ENCODE measurements around the gene RNF212. TPM values are rescaled to one million over a fixed set of nuclear protein-coding genes. Genes with fewer than 3 reads are reported as not detected.

The RNF212 gene
- total RNA-seq, 1 donor from 2014 or later: 8.1 TPM

DNA sequence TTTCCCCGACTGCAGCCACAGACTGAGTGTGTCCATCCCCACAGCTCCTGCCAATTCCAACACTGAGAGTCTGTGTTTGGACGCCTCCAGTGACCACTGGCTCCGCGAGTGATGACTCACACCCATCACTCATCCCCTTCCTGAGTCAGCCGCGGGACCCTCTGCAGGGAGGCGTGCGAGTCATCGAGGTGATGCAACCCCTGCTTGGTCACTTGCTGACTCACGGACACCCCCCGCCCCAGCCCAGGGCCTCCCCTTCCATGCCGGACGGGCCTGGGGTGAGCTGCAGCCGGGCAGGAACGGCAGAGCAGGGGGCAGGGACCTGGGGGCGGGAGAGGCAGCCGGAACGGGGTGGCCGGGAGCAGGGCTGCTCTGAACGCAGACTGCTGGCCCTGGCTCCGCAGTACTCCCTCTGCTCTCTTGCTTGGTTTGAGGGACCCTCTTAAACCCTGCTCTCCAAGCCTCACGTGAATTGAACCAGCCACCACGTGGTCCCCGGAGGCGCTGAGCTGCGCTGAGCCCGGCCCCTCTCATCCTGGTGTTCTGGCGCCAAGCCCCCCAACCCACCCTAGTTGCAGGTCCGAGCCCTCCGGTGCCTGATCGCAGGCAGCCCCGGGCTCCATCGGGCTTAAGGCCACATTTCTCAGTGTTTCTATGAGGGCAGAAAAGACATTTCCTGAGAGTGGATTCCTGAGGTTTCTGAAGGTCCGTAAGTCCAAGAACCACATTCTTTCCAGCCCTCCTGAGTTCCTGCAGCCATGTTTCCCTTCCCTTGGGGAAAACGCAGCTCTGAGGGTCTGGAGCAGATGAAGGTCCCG, 69.5 kb downstream of the RNF212 start:
- H3K4me3 ChIP-seq (ENCODE audit: low read depth, low read length): peak overlapping the region; percentile 14
- TF ChIP-seq, protein P1, sequence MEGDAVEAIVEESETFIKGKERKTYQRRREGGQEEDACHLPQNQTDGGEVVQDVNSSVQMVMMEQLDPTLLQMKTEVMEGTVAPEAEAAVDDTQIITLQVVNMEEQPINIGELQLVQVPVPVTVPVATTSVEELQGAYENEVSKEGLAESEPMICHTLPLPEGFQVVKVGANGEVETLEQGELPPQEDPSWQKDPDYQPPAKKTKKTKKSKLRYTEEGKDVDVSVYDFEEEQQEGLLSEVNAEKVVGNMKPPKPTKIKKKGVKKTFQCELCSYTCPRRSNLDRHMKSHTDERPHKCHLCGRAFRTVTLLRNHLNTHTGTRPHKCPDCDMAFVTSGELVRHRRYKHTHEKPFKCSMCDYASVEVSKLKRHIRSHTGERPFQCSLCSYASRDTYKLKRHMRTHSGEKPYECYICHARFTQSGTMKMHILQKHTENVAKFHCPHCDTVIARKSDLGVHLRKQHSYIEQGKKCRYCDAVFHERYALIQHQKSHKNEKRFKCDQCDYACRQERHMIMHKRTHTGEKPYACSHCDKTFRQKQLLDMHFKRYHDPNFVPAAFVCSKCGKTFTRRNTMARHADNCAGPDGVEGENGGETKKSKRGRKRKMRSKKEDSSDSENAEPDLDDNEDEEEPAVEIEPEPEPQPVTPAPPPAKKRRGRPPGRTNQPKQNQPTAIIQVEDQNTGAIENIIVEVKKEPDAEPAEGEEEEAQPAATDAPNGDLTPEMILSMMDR (conservative IDR thresholded peaks at IDR 0.05; ENCODE audit: low read depth, low read length): no peak
- peak; percentile 76 for DNase-seq (ENCODE audit: low read depth)

DNA sequence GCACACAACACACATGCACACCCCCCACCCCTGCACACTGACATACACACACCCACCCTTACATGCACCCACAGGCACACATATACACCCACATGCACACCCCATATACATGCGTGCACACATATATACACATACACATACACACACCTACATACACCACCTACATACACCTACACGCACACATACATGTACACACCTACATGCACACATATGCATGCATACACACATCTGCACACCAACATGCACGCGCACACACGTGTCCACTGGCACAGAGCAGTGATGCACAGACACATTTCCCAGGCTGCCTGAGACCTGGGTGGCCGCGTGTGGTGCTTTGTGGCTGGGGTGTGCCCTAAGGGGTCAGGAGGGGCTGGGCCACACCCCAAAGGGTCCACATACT, 70.2 kb downstream of the RNF212 start:
- TF ChIP-seq, protein P1 (conservative IDR thresholded peaks at IDR 0.05; ENCODE audit: low read depth, low read length): no peak
- DNase-seq (ENCODE audit: low read depth): no peak
- H3K4me3 ChIP-seq (ENCODE audit: low read depth, low read length): no peak overlapping the region

- no peak overlapping the region for H3K4me3 ChIP-seq (ENCODE audit: low read depth, low read length)
- TF ChIP-seq, protein P1 (conservative IDR thresholded peaks at IDR 0.05; ENCODE audit: low read depth, low read length): no peak
- DNase-seq (ENCODE audit: low read depth): no peak
Measured at GRCh38 chr4:1042352-1043055, 70.9 kb downstream of the RNF212 start.

DNA sequence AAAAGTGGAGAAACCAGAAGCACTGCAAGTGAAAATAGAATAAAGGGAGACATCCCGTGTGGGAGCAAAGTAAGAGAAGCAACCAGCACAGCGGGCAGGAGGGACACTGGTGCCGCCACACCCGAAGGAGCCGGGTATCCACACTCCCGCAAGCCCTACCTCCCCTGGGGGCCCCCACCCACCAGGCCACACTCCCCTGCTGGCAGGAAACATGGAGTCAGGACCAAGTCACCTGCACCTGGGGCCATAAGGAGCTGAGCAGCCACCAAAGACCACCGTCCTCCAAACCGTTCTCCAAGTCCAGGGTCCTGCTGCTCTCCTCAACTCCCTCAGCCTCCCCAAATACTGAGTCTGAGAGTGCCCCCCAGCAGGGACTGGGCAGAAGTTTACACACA, 71.4 kb downstream of the RNF212 start:
- DNase-seq (ENCODE audit: low read depth): no peak
- TF ChIP-seq, protein P1 (conservative IDR thresholded peaks at IDR 0.05; ENCODE audit: low read depth, low read length): no peak
- peak overlapping the region; percentile 28 for H3K4me3 ChIP-seq (ENCODE audit: low read depth, low read length)

DNA sequence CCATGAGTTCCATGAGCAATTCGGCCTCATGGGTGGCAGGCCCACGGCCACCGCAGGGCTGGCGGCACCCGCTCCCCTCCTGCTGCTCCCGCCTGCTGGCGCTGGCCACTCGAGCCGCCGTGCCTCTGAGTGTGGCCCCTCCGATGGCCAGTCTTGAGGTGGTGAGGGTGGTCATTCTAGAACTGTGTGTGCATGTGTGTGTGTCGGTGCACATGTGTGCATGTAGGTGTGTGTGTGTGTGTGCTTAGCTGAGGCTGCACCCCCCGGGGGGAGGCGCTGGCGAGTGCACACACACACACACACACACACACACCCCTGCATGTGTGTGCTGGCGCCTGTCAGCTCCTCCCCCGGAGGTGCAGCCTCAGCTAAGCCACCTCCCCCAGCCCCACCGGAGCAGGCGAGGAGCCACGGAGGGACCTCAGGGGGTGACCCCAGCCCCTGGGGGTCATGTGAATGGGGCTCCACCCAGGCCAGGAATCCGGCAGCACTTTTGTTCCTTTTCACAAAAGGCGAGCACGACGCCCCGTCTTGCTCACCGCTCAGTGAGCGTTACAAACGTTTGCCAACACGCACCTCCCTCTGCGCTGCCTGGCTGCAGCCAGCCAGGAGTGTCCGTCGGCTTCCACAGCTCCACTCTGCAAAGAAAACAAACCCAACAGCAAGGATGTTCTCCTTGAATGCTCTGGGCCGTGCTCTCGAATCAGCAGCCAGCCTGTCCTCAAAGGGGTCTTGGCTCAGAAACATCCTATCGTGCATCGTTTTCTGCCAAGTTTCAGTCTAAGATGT, 72.0 kb downstream of the RNF212 start:
- peak; percentile 20 for DNase-seq (ENCODE audit: low read depth)
- peak overlapping the region; percentile 28 for H3K4me3 ChIP-seq (ENCODE audit: low read depth, low read length)
- TF ChIP-seq, protein P1 (conservative IDR thresholded peaks at IDR 0.05; ENCODE audit: low read depth, low read length): no peak

GRCh38 chr4:1040344-1041146, 72.8 kb downstream of the RNF212 start:
- no peak for DNase-seq (ENCODE audit: low read depth)
- no peak overlapping the region for H3K4me3 ChIP-seq (ENCODE audit: low read depth, low read length)
- TF ChIP-seq, protein P1 (conservative IDR thresholded peaks at IDR 0.05; ENCODE audit: low read depth, low read length): no peak
